Cortex of kidney (tissue), 1 donor: ENCODE data around the gene ZNF611.
"Not testable (repeated sequence)": the region's sequence is repeated elsewhere in the genome, so short reads cannot be mapped to it uniquely, and the experiment has no call there.

Experiments used
- DNase-seq: peaks from one replicate; lab custom pipeline; 2025; lab: John Stamatoyannopoulos, UW

The ZNF611 gene

DNA sequence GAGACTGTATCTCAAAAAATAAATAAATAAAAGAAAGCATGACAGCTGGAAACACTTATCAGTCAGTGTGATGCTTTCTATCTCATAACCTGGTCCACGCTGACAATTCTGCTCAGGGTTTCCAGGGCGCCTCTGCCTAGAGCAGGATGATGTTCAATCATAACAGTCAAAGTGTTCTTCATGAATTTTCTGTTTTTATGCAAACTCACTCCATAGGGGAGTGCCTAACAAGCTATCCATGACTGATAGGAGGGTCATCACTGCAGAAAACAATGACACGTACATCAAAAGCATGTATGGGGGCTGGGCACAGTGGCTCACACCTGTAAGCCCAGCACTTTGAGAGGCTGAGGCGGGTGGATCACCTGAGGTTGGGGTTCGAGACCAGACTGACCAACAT lies 55.2 kb downstream of the ZNF611 start:
- DNase-seq = no peak

DNA sequence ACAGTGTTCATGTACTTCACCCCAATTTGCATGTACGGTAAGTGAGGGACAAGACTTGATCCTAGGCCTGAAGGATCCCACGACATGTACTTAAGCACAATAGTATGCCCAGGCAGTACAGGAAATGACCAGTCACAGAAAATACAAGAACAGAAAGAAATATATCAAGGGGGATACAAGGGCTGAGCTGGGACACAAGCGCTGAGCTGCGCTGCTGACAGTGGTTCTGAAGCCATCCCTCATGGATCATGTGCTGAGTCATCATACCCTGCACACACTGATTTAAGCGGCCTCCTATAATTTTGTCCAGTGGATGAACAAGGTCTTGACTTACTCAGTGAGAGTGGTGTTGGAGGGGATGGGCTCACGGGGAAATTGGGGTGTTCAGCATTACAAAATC lies 59.6 kb downstream of the ZNF611 start:
- DNase-seq = not testable (repeated sequence)

DNA sequence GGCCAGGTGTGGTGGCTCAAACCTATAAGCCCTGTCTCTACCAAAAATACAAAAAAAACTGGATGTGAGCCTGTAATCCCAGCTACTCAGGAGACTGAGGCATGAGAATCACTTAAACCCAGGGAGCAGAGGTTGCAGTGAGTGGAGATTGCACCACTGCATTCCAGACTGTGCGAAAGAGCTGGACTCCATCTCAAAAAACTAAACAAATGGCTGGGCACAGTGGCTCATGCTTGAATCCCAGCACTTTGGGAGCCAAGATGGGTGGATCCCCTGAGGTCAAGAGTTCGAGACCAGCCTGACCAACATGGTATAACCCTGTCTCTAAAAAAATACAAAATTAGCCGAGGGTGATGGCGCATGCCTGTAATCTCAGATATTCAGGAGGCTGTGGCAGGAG lies 61.8 kb downstream of the ZNF611 start:
- no peak for DNase-seq

DNA sequence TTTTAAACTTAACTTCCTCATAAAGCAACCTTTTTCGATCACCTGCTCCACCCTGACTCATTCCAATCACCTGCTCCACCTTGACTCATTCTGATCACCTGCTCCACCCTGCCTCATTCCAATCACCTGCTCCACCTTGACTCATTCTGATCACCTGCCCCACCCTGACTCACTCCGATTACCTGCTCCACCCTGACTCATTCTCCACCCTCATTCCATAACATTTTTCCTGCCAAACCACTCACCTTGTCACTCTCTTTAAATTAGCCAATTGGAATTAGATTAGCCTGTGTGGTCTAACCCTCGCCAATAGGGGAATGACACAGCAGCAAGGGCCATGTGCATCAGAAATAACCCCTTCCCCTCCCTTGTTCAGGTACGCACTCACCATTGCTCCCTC lies 64.8 kb downstream of the ZNF611 start:
- no peak for DNase-seq

DNA sequence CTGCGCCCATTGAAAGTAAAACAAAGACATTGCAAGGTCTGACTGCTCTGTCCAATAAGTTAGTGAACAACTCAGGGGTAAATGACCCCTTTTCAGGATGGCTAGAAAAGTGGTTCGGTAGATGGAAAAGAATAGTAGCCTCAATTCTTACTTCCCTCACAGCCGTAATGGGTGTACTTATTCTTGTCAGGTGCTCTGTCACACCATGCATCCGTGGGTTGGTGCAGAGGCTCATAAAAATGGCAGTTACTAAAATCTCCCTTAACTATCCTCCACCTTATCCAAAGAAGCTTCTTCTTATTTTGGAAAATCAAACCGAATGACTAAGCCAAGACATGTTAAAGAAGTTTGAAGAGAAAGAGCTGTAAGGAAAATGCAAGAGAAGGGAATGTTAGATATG lies 65.3 kb downstream of the ZNF611 start:
- DNase-seq = no peak

DNA sequence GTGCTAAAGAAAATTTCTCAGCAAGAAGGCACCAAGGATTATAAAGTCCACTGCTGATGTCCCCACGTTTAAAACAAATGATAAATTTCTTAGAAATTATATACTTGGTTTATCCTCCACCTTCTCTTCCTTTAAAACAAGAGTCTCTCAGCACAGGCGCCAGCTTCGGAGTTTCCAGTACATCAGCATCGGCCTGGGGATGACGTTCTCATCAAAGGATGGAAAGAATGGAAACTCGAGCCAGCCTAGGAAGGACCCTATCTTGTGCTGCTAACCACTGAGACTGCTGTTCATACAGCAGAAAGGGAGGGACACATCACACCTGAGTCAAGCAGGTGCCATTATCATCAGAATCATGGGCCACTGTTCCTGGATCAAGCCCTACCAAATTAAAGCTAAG lies 66.9 kb downstream of the ZNF611 start:
- DNase-seq = no peak

DNA sequence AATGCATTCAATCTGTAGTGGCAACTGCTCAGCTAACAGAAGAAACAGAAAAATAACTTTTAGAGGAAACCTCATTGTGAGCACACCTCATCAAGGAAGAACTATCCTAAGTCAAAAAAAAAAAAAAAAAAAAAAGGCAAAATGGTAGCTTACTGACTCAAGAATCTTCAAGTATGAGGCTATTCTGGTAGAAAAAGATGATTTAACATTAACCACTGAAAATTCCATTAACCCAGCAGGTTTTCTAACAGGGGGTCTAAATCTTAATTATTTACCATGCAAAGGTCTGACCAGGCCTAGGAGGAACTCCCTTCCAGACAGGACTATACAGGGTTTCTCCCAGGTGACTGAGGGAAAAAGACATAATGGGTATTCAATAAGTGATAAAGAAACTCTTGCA lies 68.3 kb downstream of the ZNF611 start:
- DNase-seq = no peak

DNA sequence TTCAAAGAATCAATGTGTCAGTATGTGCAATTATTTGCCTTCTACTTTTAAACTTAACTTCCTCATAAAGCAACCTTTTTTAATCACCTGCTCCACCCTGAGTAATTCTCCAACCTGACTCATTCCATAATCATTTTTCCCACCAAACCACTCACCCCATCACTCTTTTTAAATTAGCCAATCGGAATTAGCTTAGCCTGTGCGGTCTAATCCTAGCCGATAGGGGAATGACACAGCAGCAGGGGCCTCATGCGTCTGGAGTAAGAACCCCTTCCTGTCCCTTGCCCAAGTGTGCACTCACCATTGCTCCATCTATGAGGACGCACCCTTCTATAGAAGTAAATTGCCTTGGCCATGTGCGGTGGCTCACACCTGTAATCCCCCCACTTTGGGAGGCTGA lies 69.3 kb downstream of the ZNF611 start:
- DNase-seq = no peak

- DNase-seq = no peak
These were observed 69.8 kb downstream of the ZNF611 start for GRCh38 chr19:52665027-52665426.

GRCh38 chr19:52664461-52664860 lies 70.4 kb downstream of the ZNF611 start:
- no peak for DNase-seq

DNA sequence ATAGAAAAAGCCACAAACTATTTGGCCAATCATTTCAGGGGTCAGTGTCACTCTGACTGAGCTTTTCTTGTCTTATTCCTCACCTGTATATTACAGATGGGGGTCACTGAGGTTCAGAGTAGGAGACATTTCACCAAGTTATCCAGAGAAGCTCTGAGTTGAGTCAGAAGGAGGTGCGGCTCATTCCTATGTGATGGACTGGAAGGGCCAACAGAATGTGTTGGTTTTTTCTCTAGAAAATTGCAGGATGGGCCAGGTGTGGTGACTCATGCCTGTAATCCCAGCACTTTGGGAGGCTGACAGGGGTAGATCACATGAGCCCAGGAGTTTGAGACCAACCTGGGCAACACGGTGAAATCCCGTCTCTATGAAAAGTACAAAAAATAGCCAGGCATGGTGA lies 72.2 kb downstream of the ZNF611 start:
- no peak for DNase-seq

GRCh38 chr19:52660981-52661380 lies 73.9 kb downstream of the ZNF611 start:
- DNase-seq = no peak

- DNase-seq = no peak
These were observed 75.8 kb downstream of the ZNF611 start for GRCh38 chr19:52659013-52659412.

DNA sequence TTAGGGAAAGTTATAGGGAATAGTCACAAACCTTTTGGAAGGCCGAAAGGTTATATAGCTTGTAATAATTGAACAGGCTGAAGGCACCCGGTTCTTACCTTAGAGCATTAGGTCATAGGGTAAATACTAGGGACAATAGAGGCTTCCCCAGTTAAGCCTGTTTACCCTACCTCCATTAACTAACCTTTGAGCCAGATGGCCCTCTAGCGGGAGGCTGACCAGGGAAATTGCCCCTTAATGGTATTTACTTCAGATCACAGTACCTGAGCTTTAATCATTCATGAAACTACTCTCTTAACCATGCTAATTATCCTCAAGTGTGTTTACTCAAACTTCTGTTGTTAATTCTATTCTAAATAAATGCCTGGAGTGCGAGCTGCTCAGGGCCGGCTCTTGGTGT lies 76.2 kb downstream of the ZNF611 start:
- DNase-seq = no peak

GRCh38 chr19:52653161-52653560 lies 81.7 kb downstream of the ZNF611 start:
- no peak for DNase-seq
